Upper lobe of left lung (tissue), 4 donors: ENCODE results near the gene MTHFD2L.

Source experiments
- POLR2AphosphoS5 ChIP-seq, 2 donors: sonication (generic); formaldehyde crosslinking; IDR thresholded peaks; one replicate each; pipeline ENCODE4 v1.5.1; 2017; ENCODE audit warnings: antibody characterized with exemption in 2 of 2
- TF ChIP-seq, protein P1 (sequence below), 6 experiments: fragments of 450-650 bp in 4 of 6; fragments of 200-600 bp in 2 of 6; sonication (generic) in 2 of 6; IDR thresholded peaks; one replicate each; pipeline ENCODE4 v1.5.1; 2016 to 2019; ENCODE audit warnings: antibody characterized with exemption in 6 of 6

DNA sequence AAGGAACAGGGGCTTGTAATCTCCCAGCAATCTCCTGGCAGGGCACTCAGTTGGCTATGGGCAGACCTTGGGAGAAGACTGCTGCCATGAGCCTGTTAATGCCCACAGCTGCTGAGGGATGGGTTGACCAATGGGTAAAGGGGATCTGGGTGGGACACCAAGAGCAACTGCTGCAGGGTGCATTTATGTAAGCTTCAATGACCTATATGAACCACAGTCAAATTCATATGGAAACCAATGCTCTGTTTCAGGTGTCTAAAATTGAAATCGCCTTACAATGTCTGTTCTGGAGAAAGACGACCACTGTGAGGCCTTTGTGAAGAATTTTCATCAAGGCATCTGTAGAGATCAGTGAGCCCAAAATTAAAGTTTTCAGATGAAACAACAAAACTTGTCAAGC lies 156.4 kb downstream of the MTHFD2L start:
- TF ChIP-seq, protein P1, sequence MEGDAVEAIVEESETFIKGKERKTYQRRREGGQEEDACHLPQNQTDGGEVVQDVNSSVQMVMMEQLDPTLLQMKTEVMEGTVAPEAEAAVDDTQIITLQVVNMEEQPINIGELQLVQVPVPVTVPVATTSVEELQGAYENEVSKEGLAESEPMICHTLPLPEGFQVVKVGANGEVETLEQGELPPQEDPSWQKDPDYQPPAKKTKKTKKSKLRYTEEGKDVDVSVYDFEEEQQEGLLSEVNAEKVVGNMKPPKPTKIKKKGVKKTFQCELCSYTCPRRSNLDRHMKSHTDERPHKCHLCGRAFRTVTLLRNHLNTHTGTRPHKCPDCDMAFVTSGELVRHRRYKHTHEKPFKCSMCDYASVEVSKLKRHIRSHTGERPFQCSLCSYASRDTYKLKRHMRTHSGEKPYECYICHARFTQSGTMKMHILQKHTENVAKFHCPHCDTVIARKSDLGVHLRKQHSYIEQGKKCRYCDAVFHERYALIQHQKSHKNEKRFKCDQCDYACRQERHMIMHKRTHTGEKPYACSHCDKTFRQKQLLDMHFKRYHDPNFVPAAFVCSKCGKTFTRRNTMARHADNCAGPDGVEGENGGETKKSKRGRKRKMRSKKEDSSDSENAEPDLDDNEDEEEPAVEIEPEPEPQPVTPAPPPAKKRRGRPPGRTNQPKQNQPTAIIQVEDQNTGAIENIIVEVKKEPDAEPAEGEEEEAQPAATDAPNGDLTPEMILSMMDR (IDR thresholded peaks at IDR 0.05): no peak
- no peak for TF ChIP-seq POLR2AphosphoS5 (IDR thresholded peaks at IDR 0.05)
